ENCODE data around the gene ARL10. TPM values are rescaled to one million over a fixed set of nuclear protein-coding genes. Genes with fewer than 3 reads are reported as not detected.
A peak's percentile ranks its signal among the peaks of the same experiment; 100 is the strongest.

ARL10 gene
- total and polyA plus RNA-seq, 3 experiments from 2014 or later, result 2.1 to 14.0 (median 12.9) TPM

DNA sequence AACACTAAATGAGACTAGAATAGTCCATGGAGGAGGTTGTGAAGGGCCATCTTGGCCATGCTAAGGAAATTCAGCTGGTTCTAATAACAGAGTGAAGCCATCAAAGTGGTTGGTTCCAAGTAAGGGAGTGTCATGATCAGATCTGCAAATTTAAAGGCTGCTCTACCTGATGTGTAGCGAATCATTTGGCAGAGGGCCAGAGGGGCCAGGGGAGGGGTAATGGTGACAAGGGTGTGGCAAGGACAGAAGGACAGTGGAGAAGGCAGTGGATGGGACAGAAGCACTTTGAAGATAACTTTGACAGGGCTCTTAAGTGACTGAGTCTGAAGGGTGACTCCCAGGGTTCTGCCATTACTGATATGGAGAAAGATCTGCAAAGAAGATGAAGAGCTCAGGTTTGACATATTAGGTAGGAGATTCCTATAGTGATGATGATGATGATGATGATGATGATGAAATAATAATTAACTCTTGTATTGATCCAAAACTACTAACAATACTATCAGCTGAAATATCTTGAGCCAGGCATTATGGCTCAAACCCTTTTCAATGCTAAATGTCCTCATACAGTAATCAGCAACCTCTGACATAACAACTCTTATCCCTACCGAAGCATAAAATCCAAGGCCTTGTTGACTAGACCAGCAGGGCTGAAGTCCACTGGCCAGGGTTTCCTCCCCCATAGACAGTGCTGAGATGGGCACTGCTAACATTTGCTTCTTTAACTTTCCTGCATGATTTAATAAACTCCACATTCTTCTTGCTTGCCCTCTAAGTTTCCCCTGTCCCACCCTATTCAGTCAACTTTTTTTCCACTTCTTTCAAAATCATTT lies 23.7 kb upstream of the ARL10 start:
- POLR2A ChIA-PET, result no interaction called here
- no peaks in the 10 kb centered on the region for H3K27me3 ChIP-seq (ENCODE audit: insufficient read depth, low read length, poor library complexity, severe bottlenecking)
- peaks cover 5 to 61% (median 25%) of the 10 kb centered on the region in 3 donors for H3K36me3 Mint-ChIP-seq
- peaks cover 21% of the 10 kb centered on the region for H3K36me3 ChIP-seq (ENCODE audit: insufficient read depth, low read length)
- peak overlapping the region in 7 of 8 donors; percentile 4 to 94 (median 40) for H3K27ac Mint-ChIP-seq
- no peaks in the 10 kb centered on the region for H3K4me1 Mint-ChIP-seq
- H3K9me3 ChIP-seq (ENCODE audit: low read length), result no peaks in the 10 kb centered on the region
- peaks cover 0 to 1% of the 10 kb centered on the region in 2 donors for H3K27me3 Mint-ChIP-seq
- no peaks in the 10 kb centered on the region for H3K4me1 ChIP-seq (ENCODE audit: insufficient read depth, low read length)
- H3K4me3 Mint-ChIP-seq, result no peak overlapping the region
- no peak overlapping the region for H3K4me3 ChIP-seq (ENCODE audit: low read length)
- H3K27ac ChIP-seq (ENCODE audit: low read depth, low read length), result no peak overlapping the region
- CTCF ChIA-PET, result interaction anchor here (1.1 kb wide), 1 partner anchor 21 kb away, joined by 3 read pairs; no protein-coding TSS in a partner anchor
- no peaks in the 10 kb centered on the region for H3K9me3 Mint-ChIP-seq
- DNase-seq, result no peak

DNA sequence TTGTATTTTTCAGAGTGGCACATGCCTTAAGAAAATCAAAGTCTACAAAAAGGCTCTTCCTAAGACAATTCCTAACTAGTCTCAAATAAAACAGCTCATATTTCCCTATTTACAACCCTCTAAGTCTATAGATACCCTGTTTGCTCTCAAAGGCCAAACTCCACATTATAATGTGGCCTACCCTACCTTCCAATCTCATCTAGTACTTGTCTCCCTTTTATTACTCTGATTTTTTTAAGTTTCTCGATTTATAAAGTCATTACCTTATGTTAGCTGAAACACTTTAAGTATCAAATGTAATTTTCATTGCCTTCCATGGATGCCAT lies 23.2 kb upstream of the ARL10 start:
- H3K4me3 ChIP-seq (ENCODE audit: low read length), result no peak overlapping the region
- no peaks in the 10 kb centered on the region for H3K27me3 Mint-ChIP-seq
- H3K9me3 ChIP-seq (ENCODE audit: low read length), result no peaks in the 10 kb centered on the region
- H3K4me1 Mint-ChIP-seq, result no peaks in the 10 kb centered on the region
- H3K36me3 ChIP-seq (ENCODE audit: insufficient read depth, low read length), result peaks cover 16% of the 10 kb centered on the region
- H3K4me1 ChIP-seq (ENCODE audit: insufficient read depth, low read length), result no peaks in the 10 kb centered on the region
- no peak overlapping the region for H3K27ac ChIP-seq (ENCODE audit: low read depth, low read length)
- H3K4me3 Mint-ChIP-seq, result no peak overlapping the region
- H3K27ac Mint-ChIP-seq, result peak overlapping the region in 6 of 8 donors; percentile 2 to 62 (median 20)
- no peaks in the 10 kb centered on the region for H3K27me3 ChIP-seq (ENCODE audit: insufficient read depth, low read length, poor library complexity, severe bottlenecking)
- H3K36me3 Mint-ChIP-seq, result peaks cover 5 to 60% (median 20%) of the 10 kb centered on the region in 3 donors
- no peaks in the 10 kb centered on the region for H3K9me3 Mint-ChIP-seq
- ChIA-PET CTCF (interaction anchor here (1.1 kb wide), 1 partner anchor 20 kb away, joined by 3 read pairs; no protein-coding TSS in a partner anchor), POLR2A (no interaction called here)
- no peak for DNase-seq

DNA sequence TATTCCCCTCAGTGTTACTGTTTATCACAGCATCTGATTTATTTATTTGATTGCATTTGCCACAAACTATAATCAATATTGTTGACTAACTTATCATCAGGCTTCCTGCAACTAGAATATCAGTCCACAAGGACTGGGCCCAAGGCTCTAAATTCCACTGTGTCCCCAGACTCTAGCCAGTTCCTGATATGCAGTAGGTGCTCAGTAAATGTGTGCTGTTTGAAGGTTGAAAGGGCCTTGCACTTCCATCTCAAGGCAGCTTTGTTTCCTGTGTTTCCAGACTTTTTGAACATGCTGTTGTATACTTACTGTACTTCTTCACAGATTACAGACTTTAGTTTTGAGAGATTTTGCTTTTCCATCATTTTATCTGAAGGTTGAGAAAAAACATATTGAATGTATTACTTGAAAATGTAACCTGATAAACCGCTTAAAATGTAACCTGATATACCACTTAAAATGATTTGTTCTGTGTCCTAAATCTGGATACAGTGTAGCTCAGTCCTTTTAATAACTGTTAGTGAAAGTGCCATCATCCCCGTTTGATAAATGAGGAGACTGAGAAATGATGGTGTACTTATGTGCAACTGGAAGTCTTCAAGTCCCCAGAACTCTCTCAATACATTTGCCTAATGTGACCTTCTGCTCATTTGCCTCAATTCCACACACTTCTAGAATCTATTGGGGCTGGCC lies 22.4 kb upstream of the ARL10 start:
- H3K27me3 Mint-ChIP-seq, result no peaks in the 10 kb centered on the region
- DNase-seq, result no peak
- H3K4me3 Mint-ChIP-seq, result no peak overlapping the region
- Histone ChIP-seq H3K4me3 (ENCODE audit: low read length) (no peak overlapping the region), H3K4me1 (ENCODE audit: insufficient read depth, low read length) (no peaks in the 10 kb centered on the region), H3K36me3 (ENCODE audit: insufficient read depth, low read length) (peaks cover 17% of the 10 kb centered on the region), H3K27ac (ENCODE audit: low read depth, low read length) (no peak overlapping the region), H3K27me3 (ENCODE audit: insufficient read depth, low read length, poor library complexity, severe bottlenecking) (no peaks in the 10 kb centered on the region), H3K9me3 (ENCODE audit: low read length) (no peaks in the 10 kb centered on the region)
- peak overlapping the region in 3 of 8 donors; percentile 2 to 81 (median 48) for H3K27ac Mint-ChIP-seq
- H3K9me3 Mint-ChIP-seq, result no peaks in the 10 kb centered on the region
- ChIA-PET CTCF (interaction anchor here (1.0 kb wide), 1 partner anchor 19 kb away, joined by 3 read pairs; the partner anchor contains the start of gene KIAA1191), POLR2A (no interaction called here)
- peaks cover 1 to 61% (median 17%) of the 10 kb centered on the region in 3 donors for H3K36me3 Mint-ChIP-seq
- H3K4me1 Mint-ChIP-seq, result no peaks in the 10 kb centered on the region

DNA sequence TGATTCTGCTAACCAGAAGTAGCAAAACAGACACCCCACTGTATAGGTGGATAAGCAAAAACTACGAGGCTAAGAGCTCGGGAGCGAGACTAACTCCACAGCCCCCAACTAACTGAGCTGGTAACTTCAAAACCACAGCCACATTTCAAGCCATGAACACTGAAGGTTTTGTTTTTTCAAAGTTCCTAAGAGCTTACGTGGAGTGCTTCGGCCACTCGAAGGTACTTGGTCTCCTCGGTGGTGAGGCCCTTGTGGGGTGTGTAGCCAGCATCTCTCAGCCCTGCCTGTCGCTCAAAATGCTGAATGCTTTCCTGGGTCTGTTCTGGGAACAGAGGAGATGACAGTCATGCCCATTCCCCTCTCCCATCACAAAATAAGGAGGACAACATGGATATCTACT lies 14.9 kb upstream of the ARL10 start:
- POLR2A ChIA-PET, result no interaction called here
- no peaks in the 10 kb centered on the region for H3K9me3 Mint-ChIP-seq
- CTCF ChIA-PET, result no interaction called here
- no peak overlapping the region for H3K4me3 ChIP-seq (ENCODE audit: low read length)
- H3K27ac ChIP-seq (ENCODE audit: low read depth, low read length), result no peak overlapping the region
- H3K27me3 Mint-ChIP-seq, result no peaks in the 10 kb centered on the region
- H3K27ac Mint-ChIP-seq, result peak overlapping the region in 4 of 8 donors; percentile 8 to 74 (median 44)
- no peak overlapping the region for H3K4me3 Mint-ChIP-seq
- no peaks in the 10 kb centered on the region for H3K4me1 ChIP-seq (ENCODE audit: insufficient read depth, low read length)
- no peaks in the 10 kb centered on the region for H3K9me3 ChIP-seq (ENCODE audit: low read length)
- peaks cover 7 to 95% (median 26%) of the 10 kb centered on the region in 3 donors for H3K36me3 Mint-ChIP-seq
- H3K27me3 ChIP-seq (ENCODE audit: insufficient read depth, low read length, poor library complexity, severe bottlenecking), result no peaks in the 10 kb centered on the region
- peaks cover 15 to 29% (median 26%) of the 10 kb centered on the region in 3 donors for H3K4me1 Mint-ChIP-seq
- no peak for DNase-seq
- H3K36me3 ChIP-seq (ENCODE audit: insufficient read depth, low read length), result peaks cover 81% of the 10 kb centered on the region

DNA sequence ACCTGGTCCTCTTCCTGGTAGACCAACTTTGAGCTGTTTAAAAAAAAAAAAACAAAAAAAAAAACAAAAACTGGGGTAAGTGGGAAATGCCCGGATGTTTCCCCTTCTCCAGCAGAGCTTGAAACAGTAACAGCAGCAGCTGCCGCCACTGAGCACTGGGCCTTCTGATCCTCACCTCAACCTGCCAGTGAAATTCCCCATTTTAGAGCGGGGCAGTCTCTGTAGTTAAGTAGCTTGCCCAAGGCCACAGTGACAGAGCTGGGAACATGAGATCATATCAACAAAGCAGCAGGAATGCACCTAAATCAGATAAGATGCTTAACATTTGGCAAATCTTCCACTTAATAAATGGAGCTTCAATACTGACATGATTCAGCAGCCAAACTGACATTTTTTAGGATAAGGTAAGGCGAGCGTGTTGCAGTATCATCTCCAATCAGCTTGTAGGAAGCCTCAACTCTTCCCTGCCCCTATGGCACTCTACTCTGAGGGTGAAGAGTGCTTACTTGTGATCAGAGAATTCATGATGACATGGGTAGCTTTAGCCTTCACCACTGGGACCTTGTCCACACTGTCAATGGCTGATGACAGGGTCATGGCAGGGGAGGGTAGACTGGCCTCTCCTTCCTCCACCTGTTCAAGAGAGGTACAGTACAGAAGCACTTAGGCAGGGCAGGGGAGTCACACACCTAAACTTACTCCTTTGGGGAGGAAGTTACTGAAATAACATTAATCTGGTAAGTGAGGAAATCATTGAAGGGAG lies 13.0 kb upstream of the ARL10 start:
- no peaks in the 10 kb centered on the region for H3K9me3 Mint-ChIP-seq
- no peak overlapping the region for H3K27ac ChIP-seq (ENCODE audit: low read depth, low read length)
- no peaks in the 10 kb centered on the region for H3K27me3 ChIP-seq (ENCODE audit: insufficient read depth, low read length, poor library complexity, severe bottlenecking)
- H3K4me1 ChIP-seq (ENCODE audit: insufficient read depth, low read length), result no peaks in the 10 kb centered on the region
- no peaks in the 10 kb centered on the region for H3K9me3 ChIP-seq (ENCODE audit: low read length)
- peaks cover 7 to 97% (median 23%) of the 10 kb centered on the region in 3 donors for H3K36me3 Mint-ChIP-seq
- no peak overlapping the region for H3K4me3 ChIP-seq (ENCODE audit: low read length)
- ChIA-PET POLR2A (interaction anchor here (0.7 kb wide), 1 partner anchor 245 kb away, joined by 10 read pairs; no protein-coding TSS in a partner anchor), CTCF (interaction anchor here (1.2 kb wide), 1 partner anchor 64 kb away, joined by 3 read pairs; no protein-coding TSS in a partner anchor)
- no peaks in the 10 kb centered on the region for H3K27me3 Mint-ChIP-seq
- peaks cover 17 to 43% (median 31%) of the 10 kb centered on the region in 3 donors for H3K4me1 Mint-ChIP-seq
- no peak overlapping the region for H3K4me3 Mint-ChIP-seq
- peaks cover 94% of the 10 kb centered on the region for H3K36me3 ChIP-seq (ENCODE audit: insufficient read depth, low read length)
- DNase-seq, result no peak
- peak overlapping the region in 6 of 8 donors; percentile 4 to 75 (median 55) for H3K27ac Mint-ChIP-seq

DNA sequence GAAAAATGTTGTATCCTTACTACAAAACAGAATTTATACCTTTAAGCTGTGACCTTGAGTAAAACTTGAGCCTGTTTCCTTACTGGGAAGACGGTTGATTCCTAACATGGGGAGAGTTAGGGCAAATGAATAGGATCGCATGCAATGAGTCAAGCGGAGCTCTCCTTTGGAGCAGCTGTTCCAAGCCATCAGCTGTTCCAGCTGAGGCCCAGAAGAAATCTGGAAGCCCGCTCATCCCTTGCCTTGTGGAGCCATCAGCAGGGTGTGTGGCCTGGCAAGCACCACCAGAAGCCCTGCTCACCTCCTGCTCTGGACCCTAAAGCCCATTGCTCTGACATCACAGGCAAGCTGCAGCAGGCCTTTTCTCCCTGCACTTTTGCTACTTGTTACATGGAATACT lies 11.8 kb upstream of the ARL10 start:
- no peak for DNase-seq
- H3K9me3 Mint-ChIP-seq, result no peaks in the 10 kb centered on the region
- no peaks in the 10 kb centered on the region for H3K27me3 Mint-ChIP-seq
- ChIA-PET CTCF (interaction anchor here (1.1 kb wide), 1 partner anchor 8 kb away, joined by 3 read pairs; no protein-coding TSS in a partner anchor), POLR2A (no interaction called here)
- H3K27ac Mint-ChIP-seq, result peak overlapping the region in 3 of 8 donors; percentile 4 to 41 (median 23)
- peaks cover 87% of the 10 kb centered on the region for H3K36me3 ChIP-seq (ENCODE audit: insufficient read depth, low read length)
- H3K27ac ChIP-seq (ENCODE audit: low read depth, low read length), result no peak overlapping the region
- H3K4me1 ChIP-seq (ENCODE audit: insufficient read depth, low read length), result no peaks in the 10 kb centered on the region
- H3K4me3 ChIP-seq (ENCODE audit: low read length), result no peak overlapping the region
- peaks cover 27 to 55% (median 41%) of the 10 kb centered on the region in 3 donors for H3K4me1 Mint-ChIP-seq
- H3K36me3 Mint-ChIP-seq, result peaks cover 7 to 97% (median 20%) of the 10 kb centered on the region in 3 donors
- H3K9me3 ChIP-seq (ENCODE audit: low read length), result no peaks in the 10 kb centered on the region
- H3K27me3 ChIP-seq (ENCODE audit: insufficient read depth, low read length, poor library complexity, severe bottlenecking), result no peaks in the 10 kb centered on the region
- peak overlapping the region in 1 of 7 donors; percentile 13 for H3K4me3 Mint-ChIP-seq

DNA sequence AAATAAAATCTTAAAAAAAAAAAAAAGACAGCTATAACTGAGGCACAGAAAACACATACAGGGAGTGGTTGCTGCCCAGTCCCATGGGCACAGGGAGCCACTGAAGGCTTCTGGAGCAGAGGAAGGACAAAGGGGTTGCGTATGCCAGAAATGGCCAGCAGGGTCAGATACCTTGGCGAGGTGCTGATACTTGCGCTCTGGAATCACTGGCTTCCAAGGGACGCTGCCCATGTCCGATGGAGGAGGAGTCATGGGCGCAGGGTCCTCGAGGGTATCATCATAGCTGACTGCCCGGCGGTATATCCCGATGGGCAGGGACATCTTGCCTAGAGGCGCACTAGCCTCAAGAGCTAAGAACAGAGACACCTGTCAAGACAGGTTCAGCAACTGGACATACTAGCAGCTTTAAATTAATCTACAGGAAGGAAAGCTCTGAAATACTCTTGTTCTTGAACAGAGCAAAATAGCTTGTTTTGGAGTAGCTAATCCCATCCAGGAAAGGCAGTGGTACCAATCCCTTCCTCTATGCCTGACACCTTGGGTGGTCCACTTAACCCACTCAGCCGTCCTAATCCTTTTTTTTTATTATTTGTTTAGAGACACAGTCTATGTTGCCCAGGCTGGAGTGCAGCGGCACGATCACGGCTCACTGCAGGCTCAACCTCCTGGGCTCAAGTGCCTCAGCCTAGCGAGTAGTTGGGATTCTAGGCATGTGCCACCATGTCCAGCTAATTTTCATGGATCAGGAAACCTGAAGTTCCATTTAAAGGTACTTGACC lies 9.7 kb upstream of the ARL10 start:
- H3K4me3 ChIP-seq (ENCODE audit: low read length), result no peak overlapping the region
- H3K4me1 Mint-ChIP-seq, result peaks cover 32 to 65% (median 43%) of the 10 kb centered on the region in 3 donors
- no peaks in the 10 kb centered on the region for H3K27me3 ChIP-seq (ENCODE audit: insufficient read depth, low read length, poor library complexity, severe bottlenecking)
- H3K36me3 Mint-ChIP-seq, result peaks cover 0 to 85% (median 7%) of the 10 kb centered on the region in 3 donors
- no peak overlapping the region for H3K4me3 Mint-ChIP-seq
- no peaks in the 10 kb centered on the region for H3K9me3 Mint-ChIP-seq
- no peaks in the 10 kb centered on the region for H3K27me3 Mint-ChIP-seq
- POLR2A ChIA-PET, result no interaction called here
- H3K4me1 ChIP-seq (ENCODE audit: insufficient read depth, low read length), result peaks cover 10% of the 10 kb centered on the region
- DNase-seq, result no peak
- peak overlapping the region in 1 of 8 donors; percentile 61 for H3K27ac Mint-ChIP-seq
- H3K9me3 ChIP-seq (ENCODE audit: low read length), result no peaks in the 10 kb centered on the region
- CTCF ChIA-PET, result interaction anchor here (1.0 to 1.2 kb wide), 3 partner anchors 33 to 822 kb away, joined by 3 read pairs; partner anchors contain the start of genes HIGD2A and NOP16
- H3K27ac ChIP-seq (ENCODE audit: low read depth, low read length), result no peak overlapping the region
- peaks cover 67% of the 10 kb centered on the region for H3K36me3 ChIP-seq (ENCODE audit: insufficient read depth, low read length)

All from CD8-positive, alpha-beta memory T cell (primary cell).